Cardiac septum (tissue), 1 donor: ENCODE measurements around the gene PDGFRA. TPM values are rescaled to one million over a fixed set of nuclear protein-coding genes. Genes with fewer than 3 reads are reported as not detected.

Source experiments
- DNase-seq: peaks from one replicate; pipeline ENCODE4 v3.0.0-alpha.2; 2020; ENCODE audit warnings: low spot score
- intact Hi-C: fragments of 100-400 bp; cut with DNase I; formaldehyde crosslinking; loops from one replicate; pipeline ENCODE4 v1.14.0; 2022
- long read RNA-seq: library from polyadenylated mRNA; unstranded; transcript quantifications from one replicate; pipeline ENCODE4 v2.0.0, GENCODE V29; 2021
- total RNA-seq: library from RNA; stranded (reverse); fragmentation: NEBNext Ultra II Directional; extraction: Animal tissue kit (Norgen Biotek cat#: 25700); gene quantifications from one replicate; pipeline ENCODE4 v1.2.1, GENCODE V29; 2021
- donor health status: DM: no; HTN: no; CAD: no.

The PDGFRA gene
- 23.4 TPM for total RNA-seq
- long read RNA-seq, full-length matches to known transcripts, result 3 of 9 reads
- long read RNA-seq, partial matches to known transcripts, result 4 of 9 reads
- long read RNA-seq, other reads (novel, unspliced or antisense), result 2 of 9 reads

DNA sequence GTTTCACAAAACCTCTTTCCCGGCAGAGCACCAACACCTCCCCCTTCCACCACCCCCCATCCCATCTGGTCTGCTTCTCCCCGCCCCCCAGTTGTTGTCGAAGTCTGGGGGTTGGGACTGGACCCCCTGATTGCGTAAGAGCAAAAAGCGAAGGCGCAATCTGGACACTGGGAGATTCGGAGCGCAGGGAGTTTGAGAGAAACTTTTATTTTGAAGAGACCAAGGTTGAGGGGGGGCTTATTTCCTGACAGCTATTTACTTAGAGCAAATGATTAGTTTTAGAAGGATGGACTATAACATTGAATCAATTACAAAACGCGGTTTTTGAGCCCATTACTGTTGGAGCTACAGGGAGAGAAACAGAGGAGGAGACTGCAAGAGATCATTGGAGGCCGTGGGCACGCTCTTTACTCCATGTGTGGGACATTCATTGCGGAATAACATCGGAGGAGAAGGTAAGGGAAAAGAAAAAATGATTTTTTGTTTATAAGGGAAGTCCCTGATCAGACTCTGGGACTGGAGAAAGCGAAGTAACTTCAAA is at the start of gene PDGFRA:
PDGFRA (plus strand) TSS at position 333 of the 541 bp plus-strand sequence. CDS start 29,476 bp downstream, outside the sequence.
- intact Hi-C loops, result loop anchor here (5.0 kb wide), 1 partner anchor 527 kb away; no protein-coding TSS in a partner anchor
- no peak for DNase-seq

DNA sequence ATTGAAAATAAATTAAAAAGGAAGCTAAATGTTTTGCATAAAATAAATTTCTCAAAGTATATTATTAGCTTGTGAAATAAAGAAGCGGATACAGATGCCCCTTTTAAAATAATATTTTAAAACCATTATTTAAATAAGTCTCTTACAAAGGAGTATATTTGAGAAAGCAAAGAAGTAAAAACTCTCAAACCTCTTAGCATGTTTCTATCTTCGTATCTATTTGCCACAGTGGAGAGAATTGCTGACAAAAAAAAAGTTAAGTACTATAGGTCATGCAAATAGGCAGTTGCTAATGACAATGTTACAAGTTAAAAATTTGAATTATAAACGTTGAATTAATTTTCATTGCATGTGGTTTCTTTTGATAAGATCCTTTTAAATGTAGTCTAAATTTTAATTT is 44.5 kb upstream of the PDGFRA start:
- intact Hi-C loops, result no loop called here
- no peak for DNase-seq

DNA sequence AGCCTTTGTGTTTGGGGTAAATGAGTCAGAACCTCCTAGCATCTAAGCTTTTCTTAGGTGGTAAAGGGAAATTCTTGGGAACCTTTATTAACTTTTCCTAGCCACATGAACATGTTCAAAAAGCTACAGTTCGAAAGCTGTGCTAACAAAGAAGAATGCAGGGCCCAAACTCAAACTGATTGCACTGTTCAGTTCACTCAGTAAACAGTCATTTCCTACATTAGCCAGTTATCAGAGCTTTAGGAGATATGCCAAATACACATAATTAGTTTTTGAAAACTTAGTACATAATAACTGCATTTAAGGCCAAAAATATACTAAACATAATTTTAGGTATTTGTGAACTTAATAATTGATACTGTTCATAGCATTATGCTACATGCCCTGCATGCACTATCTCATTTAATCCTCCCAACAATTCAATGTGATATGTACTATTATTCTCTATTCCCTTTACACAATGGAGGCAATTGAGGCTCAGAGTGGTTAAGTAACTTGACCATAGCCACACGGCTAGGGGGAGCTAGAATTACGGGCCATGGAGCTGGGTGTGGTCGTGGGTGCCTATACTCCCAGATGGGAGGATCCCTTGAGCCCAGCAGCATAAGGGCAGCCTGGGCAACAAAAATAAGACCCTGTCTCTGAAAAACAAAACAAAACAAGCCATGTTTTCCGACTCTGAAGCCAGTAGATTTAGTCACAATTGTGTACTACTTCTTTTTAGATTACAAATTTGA is 43.9 kb upstream of the PDGFRA start:
- no peak for DNase-seq
- intact Hi-C loops, result no loop called here

DNA sequence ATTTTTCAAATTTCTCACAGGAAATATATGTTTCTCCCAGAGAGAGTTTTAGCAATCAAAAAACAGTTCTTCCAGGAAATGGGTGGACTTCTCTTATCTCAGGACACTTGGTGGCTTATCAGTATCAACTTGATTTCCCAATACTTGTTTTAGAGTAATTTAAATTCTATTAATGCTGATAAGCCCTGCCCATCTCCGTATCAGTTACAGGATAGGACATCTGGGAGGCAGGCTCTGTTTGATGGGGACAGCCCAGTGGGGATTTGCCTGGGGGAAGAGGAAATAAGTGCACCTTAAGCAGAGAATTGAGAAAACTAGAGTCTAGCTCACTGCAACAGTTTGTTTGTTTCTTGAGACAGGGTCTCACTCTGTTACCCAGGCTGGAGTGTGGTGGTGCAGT is 43.2 kb upstream of the PDGFRA start:
- intact Hi-C loops, result no loop called here
- no peak for DNase-seq

DNA sequence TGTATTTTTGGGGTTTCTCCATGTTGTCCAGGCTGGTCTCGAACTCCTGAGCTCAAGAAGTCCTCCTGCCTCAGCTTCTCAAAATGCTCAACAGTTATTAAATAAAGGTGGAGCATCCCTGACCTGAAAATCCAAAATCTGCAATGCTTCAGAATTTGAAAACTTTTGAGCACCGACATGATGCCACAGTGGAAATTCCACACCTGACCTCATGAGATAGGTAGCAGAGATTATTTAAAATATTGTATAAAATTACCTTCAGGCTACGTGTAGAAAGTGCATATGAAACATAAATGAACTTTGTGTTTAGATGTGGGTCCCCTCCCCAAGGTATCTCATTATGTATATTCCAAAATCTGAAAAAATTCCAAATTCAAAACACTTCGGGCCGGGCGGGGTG is 42.7 kb upstream of the PDGFRA start:
- DNase-seq, result no peak
- intact Hi-C loops, result no loop called here

DNA sequence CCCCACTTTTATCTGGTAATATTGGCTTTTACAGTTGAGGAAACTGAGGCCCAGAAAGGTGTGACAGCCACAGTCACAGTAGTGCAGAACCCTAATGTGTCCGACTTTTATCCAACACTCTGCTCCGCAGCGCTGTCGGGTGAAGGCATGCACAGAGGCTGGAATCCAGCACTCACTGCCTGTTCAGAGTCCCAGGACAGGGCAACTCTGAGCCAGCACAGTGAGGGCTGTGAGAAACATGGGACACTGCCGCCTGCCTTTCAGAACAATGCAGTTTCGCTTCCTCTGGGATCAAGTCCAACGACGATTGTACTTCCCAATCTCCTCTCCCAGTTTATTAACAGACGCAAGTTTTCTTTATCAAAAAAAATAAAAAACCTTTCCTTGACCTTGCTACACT is 41.9 kb upstream of the PDGFRA start:
- intact Hi-C loops, result no loop called here
- no peak for DNase-seq

GRCh38 chr4:54189140-54189539 is 40.0 kb upstream of the PDGFRA start:
- intact Hi-C loops, result no loop called here
- no peak for DNase-seq

GRCh38 chr4:54192811-54193210 is 36.3 kb upstream of the PDGFRA start:
- intact Hi-C loops, result no loop called here
- no peak for DNase-seq

- intact Hi-C loops, result no loop called here
- DNase-seq, result no peak
These were observed 31.2 kb upstream of the PDGFRA start for GRCh38 chr4:54197926-54198325.

DNA sequence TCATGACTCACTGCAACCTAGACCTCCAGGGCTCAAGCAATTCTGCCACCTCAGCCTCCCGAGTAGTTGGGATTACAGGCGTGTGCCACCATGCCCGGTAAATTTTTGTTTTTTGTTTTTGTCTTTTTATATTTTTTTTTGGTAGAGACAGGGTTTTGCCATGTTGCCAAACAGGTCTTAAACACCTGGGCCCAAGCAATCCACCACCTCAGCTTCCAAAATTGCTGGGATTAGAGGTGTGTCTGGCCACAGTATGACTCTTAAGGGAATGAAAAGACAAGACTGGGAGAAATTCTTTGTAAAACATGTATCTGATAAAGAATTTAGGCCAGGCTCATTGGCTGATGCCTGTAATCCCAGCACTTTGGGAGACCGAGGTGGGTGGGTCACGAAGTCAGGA is 29.2 kb upstream of the PDGFRA start:
- intact Hi-C loops, result no loop called here
- no peak for DNase-seq

DNA sequence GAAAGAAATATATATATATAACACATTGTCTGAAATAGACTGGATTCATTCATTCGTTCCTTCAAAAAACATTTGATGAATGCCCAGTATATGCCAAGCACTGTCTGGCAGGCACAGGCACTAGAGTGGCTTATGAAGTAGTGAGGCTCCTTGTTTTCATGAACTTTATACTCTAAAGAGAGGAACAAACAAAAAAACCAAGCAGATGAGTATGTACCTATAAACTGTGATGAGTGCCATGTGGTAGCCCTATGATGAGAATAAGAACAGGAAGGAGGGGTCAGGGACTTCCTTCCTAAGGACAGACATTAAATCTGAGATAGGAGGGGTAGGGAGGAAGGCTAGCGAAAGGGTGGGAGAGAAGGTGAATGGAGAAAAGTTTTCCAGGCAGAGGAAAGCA is 19.5 kb upstream of the PDGFRA start:
- intact Hi-C loops, result loop anchor here (10.0 kb wide), 1 partner anchor 105 kb away; the partner anchor contains the start of gene GSX2
- DNase-seq, result no peak

DNA sequence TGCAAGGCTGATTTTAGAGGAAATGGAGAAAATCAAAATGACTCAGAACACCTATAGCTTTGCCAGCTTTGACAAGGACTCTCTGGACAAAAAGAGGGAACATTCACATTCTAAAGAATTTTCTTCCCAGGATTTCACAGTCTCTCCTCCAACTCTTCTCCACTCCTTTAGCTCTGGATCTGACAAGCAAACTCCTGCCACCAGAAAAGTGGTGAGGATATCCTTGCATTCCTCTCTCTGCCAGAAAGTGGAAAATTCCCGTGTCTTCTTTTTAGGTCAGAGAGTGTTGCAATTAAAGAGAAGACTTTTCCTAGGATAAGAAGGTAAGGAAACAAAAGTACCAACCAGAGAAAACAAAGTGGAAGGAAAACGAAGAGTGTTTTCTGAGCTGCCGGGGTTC is 16.1 kb upstream of the PDGFRA start:
- DNase-seq, result no peak
- intact Hi-C loops, result loop anchor here (10.0 kb wide), 1 partner anchor 108 kb away; the partner anchor contains the start of gene GSX2

- DNase-seq, result no peak
- intact Hi-C loops, result loop anchor here (10.0 kb wide), 1 partner anchor 109 kb away; the partner anchor contains the start of gene GSX2
These were observed 15.3 kb upstream of the PDGFRA start for GRCh38 chr4:54213761-54214160.

DNA sequence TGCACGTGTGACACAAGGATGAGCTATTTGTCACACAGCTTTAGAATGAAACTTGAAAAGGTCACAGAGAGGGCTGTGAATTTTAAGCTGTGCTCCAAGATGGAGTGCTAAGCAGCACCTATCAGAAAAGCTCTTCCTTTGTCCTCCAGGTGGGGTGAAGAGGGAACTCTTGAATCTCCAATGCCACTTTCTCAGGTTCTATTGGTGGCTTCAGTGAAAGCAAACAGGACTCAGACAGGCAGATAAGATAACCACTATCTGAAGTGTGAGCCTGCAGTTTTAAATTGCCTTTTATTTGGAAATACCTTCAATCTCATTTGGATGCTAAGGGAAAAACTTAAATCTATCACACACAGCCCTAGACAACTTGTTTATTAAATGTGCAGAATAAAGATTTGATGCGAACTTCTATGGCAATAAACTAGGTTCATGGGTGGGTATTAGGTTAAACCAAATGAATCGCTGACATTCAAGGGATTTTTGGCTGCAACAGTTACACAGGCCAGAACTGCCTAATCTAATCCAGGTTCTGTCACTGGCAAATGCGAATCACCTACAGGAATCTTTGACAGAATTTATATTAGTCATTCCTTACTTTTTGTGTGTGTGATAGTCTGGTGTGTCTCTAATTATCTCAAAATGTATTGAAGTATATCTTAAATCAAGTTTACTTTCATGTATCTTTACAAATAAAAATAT is 13.6 kb upstream of the PDGFRA start:
- no peak for DNase-seq
- intact Hi-C loops, result loop anchor here (2.0 to 10.0 kb wide), 6 partner anchors 111 to 728 kb away; partner anchors contain the start of gene GSX2

GRCh38 chr4:54217642-54218495 is 11.2 kb upstream of the PDGFRA start:
- DNase-seq, result peak; percentile 78
- intact Hi-C loops, result loop anchor here (2.0 to 10.0 kb wide), 7 partner anchors 113 to 731 kb away; partner anchors contain the start of gene GSX2

DNA sequence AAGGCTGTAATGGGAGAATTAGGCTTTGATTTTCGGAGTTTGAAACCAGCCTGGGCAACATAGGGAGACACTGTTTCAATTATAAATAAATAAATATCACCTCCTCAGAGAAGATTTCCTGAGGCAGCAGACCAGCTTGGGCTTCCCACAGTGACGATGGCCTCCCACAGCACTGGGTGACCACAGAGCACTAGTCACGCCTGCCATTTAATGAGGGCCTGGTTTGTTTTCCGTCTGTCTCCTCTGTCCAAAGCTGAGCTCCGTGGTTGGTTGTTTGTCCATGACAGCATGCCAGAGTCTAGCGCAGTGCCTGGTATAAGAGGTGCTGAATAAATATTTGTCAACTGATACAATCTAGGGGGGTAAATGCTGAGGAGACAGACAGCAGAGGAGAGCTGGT is 10.4 kb upstream of the PDGFRA start:
- intact Hi-C loops, result loop anchor here (2.0 to 10.0 kb wide), 6 partner anchors 114 to 731 kb away; partner anchors contain the start of gene GSX2
- DNase-seq, result no peak

DNA sequence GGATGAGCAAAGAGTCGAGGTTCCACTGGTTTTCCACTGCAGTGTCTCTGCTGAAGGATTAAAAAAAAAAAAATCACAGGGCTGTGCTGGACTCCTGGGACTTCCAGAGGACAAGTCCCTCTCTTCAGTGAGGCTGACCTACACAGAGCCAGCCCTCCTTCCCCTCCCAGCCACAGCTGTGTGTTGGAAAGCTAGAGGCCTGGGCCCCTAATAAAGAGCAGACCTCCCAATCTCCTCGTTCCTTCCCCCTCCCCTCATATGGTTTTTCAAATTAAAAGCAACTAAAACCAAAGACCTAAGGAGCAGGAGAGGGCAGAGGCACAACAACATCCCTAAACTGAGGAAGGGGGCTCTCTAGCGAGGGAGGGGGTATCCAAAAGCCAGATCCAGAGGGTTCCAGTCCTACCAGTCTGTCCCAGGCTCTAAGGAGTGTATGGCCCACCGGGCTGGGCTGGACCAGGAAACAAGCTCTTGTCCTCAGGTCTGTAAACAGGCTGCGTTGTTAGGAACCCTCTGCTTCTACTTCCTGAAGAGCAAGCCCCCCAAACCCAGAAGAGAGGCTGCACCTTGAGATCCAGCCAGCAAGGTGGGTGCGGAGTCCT is 4.0 kb upstream of the PDGFRA start:
- no peak for DNase-seq
- intact Hi-C loops, result loop anchor here (5.0 kb wide), 1 partner anchor 523 kb away; no protein-coding TSS in a partner anchor

DNA sequence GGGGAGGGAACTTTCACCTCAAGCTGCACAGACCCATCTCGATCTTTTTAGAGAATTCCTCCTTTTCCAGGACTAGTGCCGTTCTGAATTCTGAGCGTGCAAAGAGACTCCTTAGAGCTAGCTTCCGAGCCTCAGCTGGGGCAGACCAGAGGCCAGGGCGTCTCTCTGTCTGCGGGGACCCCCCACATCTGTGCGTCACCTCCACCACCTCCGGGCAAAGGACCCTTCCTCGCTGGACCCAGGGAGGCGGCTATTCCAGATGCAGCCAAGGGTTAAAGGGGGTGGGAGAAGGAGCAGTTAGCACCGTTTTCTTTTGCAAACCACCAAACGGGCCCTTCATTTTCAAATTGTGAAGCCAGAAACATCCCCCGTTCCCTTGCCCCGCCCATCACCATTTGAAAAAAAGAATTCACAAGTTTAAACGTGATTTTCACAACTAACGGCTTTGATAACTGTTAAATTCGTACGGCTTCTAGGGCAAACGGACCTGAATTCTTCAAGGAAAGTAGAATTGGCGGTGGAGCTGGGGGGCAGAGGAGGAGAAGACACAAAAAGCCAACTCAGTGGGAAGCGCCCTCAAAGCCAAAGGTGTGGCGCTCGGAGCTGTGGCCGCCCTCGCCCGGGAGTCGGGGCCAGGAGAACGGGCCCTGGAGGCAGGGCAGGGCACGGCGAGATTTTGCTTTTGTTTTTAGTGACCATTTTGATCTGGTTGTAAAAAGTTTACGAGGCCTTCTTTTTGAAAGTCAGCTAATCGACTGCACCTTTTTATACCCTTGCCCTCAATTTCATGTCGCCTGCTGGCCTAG is 3.3 kb upstream of the PDGFRA start:
- intact Hi-C loops, result loop anchor here (5.0 kb wide), 1 partner anchor 524 kb away; no protein-coding TSS in a partner anchor
- no peak for DNase-seq
